Measurements from ENCODE around the gene LGR6.
"Not testable (repeated sequence)": the region's sequence is repeated elsewhere in the genome, so short reads cannot be mapped to it uniquely, and the experiment has no call there.

LGR6 gene

GRCh38 chr1:202241376-202242079, 47.9 kb downstream of the LGR6 start:
- peak; percentile 36 for DNase-seq

DNA sequence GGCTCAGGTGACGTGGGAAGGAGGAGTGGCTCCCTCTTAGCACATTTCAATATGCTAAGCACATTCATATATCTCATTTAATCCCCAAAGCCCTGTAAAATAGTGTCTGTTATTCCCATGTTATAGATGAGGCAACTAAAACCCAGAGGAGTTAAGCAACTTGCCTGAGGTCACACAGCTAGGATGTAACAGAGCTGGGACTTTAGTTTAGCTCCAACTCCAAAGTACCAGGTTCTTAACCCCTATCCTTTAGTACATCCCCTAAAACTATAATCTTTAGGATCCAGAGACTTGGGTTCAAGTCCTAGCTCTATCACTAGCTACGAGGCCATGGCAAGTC, 48.5 kb downstream of the LGR6 start:
- DNase-seq: no peak

DNA sequence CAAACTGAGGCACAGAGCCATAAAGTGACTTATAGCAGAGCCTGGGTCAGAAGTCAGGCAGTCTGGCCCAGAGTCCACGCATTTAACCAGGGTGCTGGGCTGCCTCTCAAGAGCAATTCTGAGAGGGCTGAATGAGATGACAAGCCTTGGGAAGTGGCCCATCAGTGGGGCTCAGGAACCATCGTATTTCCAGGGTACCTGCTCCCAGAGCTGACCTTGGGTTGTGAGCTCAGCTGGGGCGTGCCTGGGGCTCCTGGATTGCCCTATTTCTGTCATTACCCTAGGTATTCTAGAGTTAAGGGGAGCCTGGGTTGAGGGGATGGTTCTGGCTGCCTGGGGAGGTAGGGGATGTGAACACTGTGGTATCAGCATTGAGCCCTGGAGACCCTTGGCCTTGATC, 49.4 kb downstream of the LGR6 start:
- DNase-seq: peak; percentile 37

- peak; percentile 27 for DNase-seq
These were observed 51.3 kb downstream of the LGR6 start for GRCh38 chr1:202244841-202245261.

DNA sequence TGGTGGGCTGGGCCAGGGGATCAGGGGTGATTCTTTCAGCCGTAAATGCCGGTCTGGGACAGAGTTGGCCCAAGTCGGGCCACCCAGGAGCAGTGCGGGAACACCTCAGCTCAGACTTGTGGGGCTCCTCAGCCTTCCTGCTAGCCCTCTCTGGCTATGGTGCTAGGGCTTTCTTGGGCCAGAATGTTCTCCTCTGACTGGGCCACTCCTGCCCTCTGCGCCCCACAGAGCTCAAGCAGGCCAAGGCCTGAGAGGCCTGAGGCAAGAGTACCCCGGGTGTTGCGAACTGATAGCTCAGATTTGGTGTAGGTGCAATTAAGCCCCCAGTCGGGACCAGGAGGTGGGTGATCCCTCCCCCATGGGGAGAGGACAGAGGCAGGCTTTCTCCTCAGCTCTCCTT, 51.8 kb downstream of the LGR6 start:
- DNase-seq: peak; percentile 38

DNA sequence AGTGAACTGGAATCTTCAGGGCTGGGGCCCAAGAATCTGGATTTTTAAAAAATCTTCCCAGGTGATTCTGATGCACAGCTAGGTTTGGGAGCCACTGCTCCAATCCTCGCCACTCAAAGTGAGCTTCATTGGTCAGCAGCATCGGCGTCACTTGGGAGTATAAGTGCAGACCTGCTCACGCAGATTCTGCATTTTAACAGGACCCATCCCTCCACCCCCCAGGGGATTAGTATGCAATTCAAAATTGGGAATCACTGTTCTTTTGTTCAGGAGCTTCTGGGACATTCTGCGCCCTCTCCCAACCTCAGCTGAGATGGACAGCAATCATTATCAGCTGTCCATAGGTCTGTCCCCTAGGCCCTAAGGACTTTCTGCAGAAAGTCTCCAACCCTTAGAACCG, 53.5 kb downstream of the LGR6 start:
- DNase-seq: peak; percentile 37

DNA sequence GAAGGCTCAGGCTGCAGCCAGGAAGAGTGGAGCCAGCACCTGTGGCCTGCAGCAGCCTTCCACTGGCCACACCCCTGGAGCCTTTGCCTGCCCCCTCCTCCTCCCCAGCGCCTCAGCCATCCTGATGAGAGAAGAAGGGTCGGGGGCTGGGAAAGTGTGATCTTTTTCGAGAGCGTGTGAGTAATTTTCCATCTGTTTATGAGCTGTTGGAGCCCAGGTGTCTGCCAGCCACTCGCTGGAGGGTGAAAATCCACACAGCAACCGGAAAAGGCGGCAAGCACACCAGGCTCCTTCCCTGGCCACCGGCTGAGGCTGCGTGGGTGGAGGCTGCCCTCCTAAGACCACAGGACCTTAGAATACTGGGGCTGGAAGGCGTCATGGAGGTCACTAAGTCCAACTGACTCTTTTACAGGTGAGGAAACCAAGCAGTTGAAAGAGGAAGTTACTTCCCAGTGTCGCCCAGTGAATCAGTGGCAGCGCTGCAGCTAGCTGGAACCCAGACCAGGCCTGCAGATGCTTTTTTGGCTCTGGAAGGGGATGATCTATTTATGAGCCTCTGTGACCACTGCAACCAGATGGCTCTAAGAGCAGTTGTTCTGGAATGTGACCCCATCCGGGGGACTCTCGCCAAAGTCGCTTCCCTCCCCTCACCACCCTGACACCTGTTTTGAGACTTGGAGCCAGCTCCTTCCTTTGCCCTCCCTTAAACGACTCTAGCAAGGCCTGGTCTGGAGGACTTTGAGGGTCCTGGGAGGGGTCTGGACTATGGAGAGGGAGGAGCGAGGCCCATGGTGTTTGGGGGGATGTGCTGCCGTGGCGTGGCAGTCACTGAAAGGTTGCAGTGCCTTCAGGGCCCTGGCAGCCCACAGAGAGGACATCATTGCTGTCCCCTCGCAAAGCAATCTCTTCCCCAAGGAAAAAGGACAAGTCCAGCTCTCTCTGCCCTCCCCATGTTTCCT, 54.5 kb downstream of the LGR6 start:
- peak; percentile 53 for DNase-seq

DNA sequence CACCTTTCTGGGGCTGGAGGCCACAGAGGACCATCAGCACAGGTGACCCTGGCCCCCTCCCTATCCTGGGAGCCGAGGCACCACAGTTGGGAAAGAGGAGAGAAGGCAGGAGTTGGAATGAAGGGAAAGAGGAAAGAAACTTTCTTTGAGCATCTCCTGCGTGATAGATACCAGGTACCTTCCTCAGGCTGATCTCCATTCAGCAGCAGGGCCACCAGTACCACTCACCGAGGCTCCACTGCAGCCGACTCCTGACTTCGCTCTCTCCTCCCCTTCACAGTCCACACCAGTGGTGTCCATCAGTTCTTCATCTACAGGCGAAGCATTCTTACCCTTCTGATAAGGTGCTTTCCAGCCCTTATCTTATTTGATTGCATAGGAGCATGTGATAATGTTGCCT, 55.3 kb downstream of the LGR6 start:
- DNase-seq: peak; percentile 33

- peak; percentile 17 for DNase-seq
These were observed 55.8 kb downstream of the LGR6 start for GRCh38 chr1:202249436-202249835.

- DNase-seq: peak; percentile 30
These were observed 56.2 kb downstream of the LGR6 start for GRCh38 chr1:202249846-202250245.

DNA sequence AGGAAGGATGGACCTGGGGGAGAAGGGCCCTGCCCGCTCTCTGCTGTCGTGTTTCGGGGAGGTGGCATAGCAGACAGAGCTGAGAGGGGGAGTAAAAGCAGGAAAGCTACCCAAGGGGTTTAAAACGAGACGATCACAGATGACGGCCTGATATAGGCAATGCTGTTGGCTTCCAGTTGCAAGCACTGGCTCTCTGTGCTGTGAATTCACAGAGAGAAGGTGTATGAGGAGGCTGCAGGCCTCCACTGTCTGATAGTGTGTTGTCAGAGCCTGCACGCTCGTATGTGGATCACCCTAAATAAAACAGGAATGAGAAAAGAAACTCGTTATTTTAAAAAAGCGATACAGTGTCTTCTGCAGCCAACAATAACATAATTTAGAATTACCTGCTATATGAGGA, 57.4 kb downstream of the LGR6 start:
- DNase-seq: peak; percentile 22

DNA sequence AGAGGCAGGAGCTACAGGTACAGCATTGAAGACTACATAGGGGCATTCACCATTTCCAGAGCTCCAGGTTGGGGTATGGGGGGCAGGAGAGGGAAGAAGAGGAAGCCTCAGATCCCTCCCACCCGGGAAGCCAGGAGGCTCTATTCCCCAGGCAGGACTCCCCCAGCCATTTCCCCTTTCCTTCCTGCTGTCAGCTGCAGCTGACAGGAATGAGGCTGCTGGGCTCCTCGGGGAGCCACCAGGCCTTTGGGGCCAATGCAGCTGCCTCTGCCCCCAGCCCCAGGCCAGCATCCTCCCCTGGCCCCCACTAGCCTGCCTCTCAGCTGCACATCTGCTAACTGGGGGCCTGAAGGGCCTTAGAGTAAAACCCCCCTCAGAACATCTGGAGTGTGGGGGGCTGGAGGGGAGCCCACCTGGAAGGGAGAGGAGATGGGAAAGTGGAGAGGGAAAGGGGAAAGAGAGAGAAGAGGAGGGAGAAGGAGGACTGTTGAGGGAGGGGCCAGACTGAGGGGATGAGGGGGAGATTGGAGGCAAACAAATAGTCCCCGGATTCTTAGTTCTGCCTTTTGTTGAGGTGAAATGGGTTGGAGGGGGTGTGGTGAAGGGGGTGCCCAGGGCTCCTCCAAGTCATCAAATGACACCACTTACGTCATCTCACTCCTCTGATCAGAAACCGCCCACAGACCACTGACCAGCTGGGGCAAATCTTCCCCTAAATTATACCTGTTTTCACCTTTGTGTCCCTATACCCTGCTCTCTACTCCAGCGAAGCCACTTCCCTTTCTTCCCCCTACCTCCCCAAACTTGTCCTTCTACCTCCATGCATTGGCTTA, 58.0 kb downstream of the LGR6 start:
- DNase-seq: peak; percentile 39

GRCh38 chr1:202252271-202252670, 58.7 kb downstream of the LGR6 start:
- DNase-seq: peak; percentile 20

GRCh38 chr1:202254454-202255252, 61.1 kb downstream of the LGR6 start:
- peak; percentile 36 for DNase-seq

- DNase-seq: peak; percentile 45
These were observed 61.7 kb downstream of the LGR6 start for GRCh38 chr1:202255343-202255742.

- peak; percentile 39 for DNase-seq
These were observed 66.1 kb downstream of the LGR6 start for GRCh38 chr1:202259705-202260104.

- not testable (repeated sequence) for DNase-seq
These were observed 67.8 kb downstream of the LGR6 start for GRCh38 chr1:202261209-202261958.

DNA sequence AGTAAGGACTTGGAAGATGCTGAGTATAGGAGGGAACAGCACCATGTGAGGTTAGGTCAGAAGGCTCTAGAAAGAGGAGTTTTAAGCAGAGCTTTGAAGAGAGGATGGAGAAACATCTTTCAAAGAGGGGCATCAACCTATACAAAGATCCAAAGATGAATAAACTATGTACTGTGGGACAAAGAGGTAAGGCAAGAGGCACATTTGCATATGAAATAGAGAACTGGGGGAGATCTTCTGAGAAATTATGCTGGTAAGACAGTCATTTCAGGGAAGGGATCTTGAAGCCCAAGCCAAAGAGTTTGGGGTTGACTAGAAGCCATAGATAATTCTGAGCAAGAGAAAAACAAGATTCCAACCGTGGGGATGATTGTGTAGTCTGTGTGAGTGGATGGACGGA, 70.0 kb downstream of the LGR6 start:
- no peak for DNase-seq

DNA sequence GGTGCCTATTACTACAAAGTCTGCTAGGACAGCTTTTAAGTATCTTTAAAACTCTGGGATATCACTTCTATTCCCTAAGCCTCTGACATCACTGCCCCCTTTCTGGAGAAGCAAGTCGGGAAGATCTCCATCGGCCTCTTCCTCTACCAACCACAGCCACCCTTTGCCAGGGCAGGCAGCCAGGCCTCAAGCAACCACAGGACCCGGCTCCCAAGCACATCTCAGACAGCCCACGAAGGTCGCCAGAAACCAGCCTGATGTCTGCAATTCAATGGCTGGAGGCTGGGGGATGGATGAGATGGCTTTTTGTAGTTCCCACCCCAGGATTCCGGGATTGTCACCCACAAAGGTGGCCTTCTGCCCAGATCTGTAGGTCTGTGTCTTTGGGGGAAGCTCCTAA, 70.7 kb downstream of the LGR6 start:
- DNase-seq: peak; percentile 48

GRCh38 chr1:202264726-202265125, 71.1 kb downstream of the LGR6 start:
- no peak for DNase-seq

GRCh38 chr1:202266061-202266765, 72.6 kb downstream of the LGR6 start:
- DNase-seq: peak; percentile 31
